Endothelial cell of umbilical vein (primary cell): ENCODE data around the gene IDUA. TPM values are rescaled to one million over a fixed set of nuclear protein-coding genes. Genes with fewer than 3 reads are reported as not detected.

Source experiments
- BruUV-seq: library from RNA; stranded (reverse); fragments of 400-500 nt; replicated peaks from 2 replicates; lab custom pipeline; 2021; lab: Mats Ljungman, UMichigan
- CTCF ChIA-PET: fragments of 300-600, 350-600 bp; sonication (Branson Sonifier 250); formaldehyde crosslinking; loops from one replicate; lab custom pipeline; 2021; ENCODE audit warnings: antibody characterized with exemption, inconsistent platforms; lab: Charles Lee
- POLR2A ChIA-PET: fragments of 300-600, 350-600 bp; sonication (Branson Sonifier 250); formaldehyde crosslinking; loops from one replicate; lab custom pipeline; 2021; ENCODE audit warnings: antibody characterized with exemption, inconsistent platforms; lab: Charles Lee
- DNase-seq: peaks from one replicate; pipeline ENCODE4 v3.0.0-alpha.2; 2011; ENCODE audit warnings: low read depth, low spot score
- FAIRE-seq: peaks from 2 replicates; lab custom pipeline; 2011; peaks lifted over from hg19 to GRCh38; lab: Jason Lieb, UNC
- H2AFZ ChIP-seq: 2 replicates; pipeline ENCODE4 v1.6.0; 2012; ENCODE audit warnings: low read depth, low read length, control low read depth, inconsistent platforms
- H3K27ac ChIP-seq: 2 replicates; pipeline ENCODE4 v1.5.1; 2011; ENCODE audit warnings: low read depth, mild to moderate bottlenecking, control low read depth, low read length, moderate library complexity; ENCODE audit not compliant: insufficient read depth
- H3K27me3 ChIP-seq, 2 experiments: 2 replicates each; pipeline versions ENCODE4 v1.6.0 to v1.6.1; 2011; ENCODE audit warnings: low read length in 2 of 2, mixed read lengths in 1 of 2; ENCODE audit not compliant: control insufficient read depth in 2 of 2, insufficient read depth in 2 of 2
- H3K36me3 ChIP-seq, 2 experiments: 2 replicates in 1 of 2; 3 replicates in 1 of 2; pipeline ENCODE4 v1.5.1; 2011; ENCODE audit warnings: low read length in 2 of 2, mild to moderate bottlenecking in 1 of 2, moderate library complexity in 1 of 2; ENCODE audit not compliant: control insufficient read depth in 2 of 2, insufficient read depth in 2 of 2; ENCODE audit errors: extremely low read depth in 1 of 2
- H3K4me1 ChIP-seq: 3 replicates; pipeline ENCODE4 v1.5.1; 2011; ENCODE audit warnings: mild to moderate bottlenecking, low read length; ENCODE audit not compliant: control insufficient read depth, insufficient read depth; ENCODE audit errors: extremely low read depth
- H3K4me2 ChIP-seq: 2 replicates; pipeline ENCODE4 v1.6.1; 2011; ENCODE audit warnings: low read length, control low read depth, mixed read lengths; ENCODE audit not compliant: insufficient read depth
- H3K4me3 ChIP-seq, 3 experiments: fragments of 200-600 bp in 1 of 3; sonication (generic), shearing (Covaris generic) in 1 of 3; replicated peaks in 1 of 3; 2 replicates each; pipeline ENCODE4 v1.5.1; 2011 to 2016; ENCODE audit warnings: control low read depth in 3 of 3, low read length in 3 of 3, mild to moderate bottlenecking in 2 of 3, inconsistent platforms in 1 of 3, low read depth in 1 of 3, moderate library complexity in 1 of 3; ENCODE audit not compliant: insufficient read depth in 1 of 3
- H3K79me2 ChIP-seq: 2 replicates; pipeline ENCODE4 v1.6.0; 2012; ENCODE audit warnings: low read length, inconsistent platforms; ENCODE audit not compliant: control insufficient read depth, insufficient read depth
- H3K9ac ChIP-seq: replicated peaks from 2 replicates; pipeline ENCODE3; 2011; ENCODE audit warnings: low read length, control low read depth; ENCODE audit not compliant: insufficient read depth; ENCODE audit errors: extremely low read depth
- H3K9me1 ChIP-seq: replicated peaks from 3 replicates; pipeline ENCODE4 v1.6.0; 2011; ENCODE audit warnings: mild to moderate bottlenecking, low read length; ENCODE audit not compliant: control insufficient read depth, insufficient read depth; ENCODE audit errors: extremely low read depth
- H3K9me3 ChIP-seq: replicated peaks from 2 replicates; pipeline ENCODE4 v1.5.1; 2012; ENCODE audit warnings: low read length, inconsistent platforms; ENCODE audit not compliant: control insufficient read depth, insufficient read depth
- H4K20me1 ChIP-seq: replicated peaks from 2 replicates; pipeline ENCODE3; 2011; ENCODE audit warnings: mild to moderate bottlenecking, low read length; ENCODE audit not compliant: control insufficient read depth, insufficient read depth; ENCODE audit errors: extremely low read depth
- EZH2 ChIP-seq: IDR thresholded peaks from 2 replicates; pipeline ENCODE4 v1.6.1; 2012; ENCODE audit warnings: borderline replicate concordance, low read depth, mild to moderate bottlenecking, moderate library complexity, low read length, inconsistent platforms; ENCODE audit not compliant: severe bottlenecking
- FOS ChIP-seq: IDR thresholded peaks from 2 replicates; pipeline ENCODE4 v1.6.1; 2011; ENCODE audit warnings: mild to moderate bottlenecking, low read length, moderate library complexity, borderline replicate concordance; ENCODE audit not compliant: insufficient read depth
- GATA2 ChIP-seq: IDR thresholded peaks from 2 replicates; pipeline ENCODE4 v1.7.0; 2011; ENCODE audit warnings: low read depth, mild to moderate bottlenecking, moderate library complexity, mixed read lengths, low read length; ENCODE audit not compliant: insufficient read length, insufficient read depth
- JUN ChIP-seq: IDR thresholded peaks from 2 replicates; pipeline ENCODE4 v1.6.1; 2011; ENCODE audit warnings: borderline replicate concordance, low read depth; ENCODE audit not compliant: insufficient read length, insufficient read depth
- MAX ChIP-seq: IDR thresholded peaks from 2 replicates; pipeline ENCODE4 v1.6.1; 2011; ENCODE audit not compliant: insufficient read depth, insufficient read length
- MYC ChIP-seq: IDR thresholded peaks from one replicate; pipeline ENCODE4 v1.6.1; 2011; ENCODE audit warnings: mild to moderate bottlenecking, low read depth, low read length
- POLR2A ChIP-seq: IDR thresholded peaks from 2 replicates; pipeline ENCODE4 v1.6.1; 2012; ENCODE audit warnings: low read depth, mild to moderate bottlenecking, control low read depth, low read length
- POLR2AphosphoS5 ChIP-seq: IDR thresholded peaks from 2 replicates; pipeline ENCODE4 v1.6.1; 2012; ENCODE audit warnings: low read depth, mild to moderate bottlenecking, control low read depth, low read length, moderate library complexity; ENCODE audit not compliant: insufficient read depth
- dilution Hi-C: fragments of 300-500 bp; cut with MboI; formaldehyde crosslinking; loops from one replicate; pipeline ENCODE4 v1.15.0; 2019; ENCODE audit warnings: low sequenced_read_pairs; ENCODE audit not compliant: extremely low pct_ligation_motif_present
- intact Hi-C: fragments of 100-400 bp; cut with micrococcal nuclease; formaldehyde crosslinking; loops from one replicate; pipeline ENCODE4 v1.10.0; 2022
- polyA plus RNA-seq, 4 experiments: library from polyadenylated mRNA; depleted of rRNA in 3 of 4; stranded (reverse) in 3 of 4; unstranded in 1 of 4; fragments of >200 nt; gene quantifications; 2 replicates each; pipeline versions ENCODE4 v1.2.1 to v1.2.3, GENCODE V29; 2011 to 2012; ENCODE audit warnings: missing spikeins in 1 of 4
- total RNA-seq: library from RNA; stranded (reverse); gene quantifications from 2 replicates; pipeline ENCODE4 v1.2.3, GENCODE V29; 2021
- TF ChIP-seq, protein P1 (sequence below), 2 donors: IDR thresholded peaks; 1 replicate in 1 of 2; 2 replicates in 1 of 2; pipeline ENCODE4 v1.5.1; 2011; ENCODE audit warnings: low read length in 2 of 2, mild to moderate bottlenecking in 2 of 2, moderate library complexity in 2 of 2, control low read depth in 1 of 2, inconsistent platforms in 1 of 2, low read depth in 1 of 2; ENCODE audit not compliant: insufficient read depth in 1 of 2; ENCODE audit errors: extremely low read depth in 1 of 2

Gene IDUA
- total and polyA plus RNA-seq, 2 donors (not counting 3 experiments of a cell fraction or from before 2014, with no cell fraction given), result 19.1 to 34.1 TPM

- no peaks in the 10 kb centered on the region for H3K27me3 ChIP-seq
- no peaks in the 10 kb centered on the region for H3K9me1 ChIP-seq
- no TSS peak for BruUV-seq
- H3K36me3 ChIP-seq, result peaks cover 0 to 3% of the 10 kb centered on the region in 2 experiments
- H3K4me2 ChIP-seq, result no peak overlapping the region
- no peak overlapping the region for H3K27ac ChIP-seq
- H3K79me2 ChIP-seq, result no peaks in the 10 kb centered on the region
- CTCF ChIA-PET, result no interaction called here
- H2AFZ ChIP-seq, result no peak overlapping the region
- H3K4me3 ChIP-seq, result no peak overlapping the region
- no peak for TF ChIP-seq POLR2AphosphoS5
- TF ChIP-seq MAX, result no peak
- TF ChIP-seq POLR2A, result no peak
- no peak for TF ChIP-seq GATA2
- TF ChIP-seq, protein P1, sequence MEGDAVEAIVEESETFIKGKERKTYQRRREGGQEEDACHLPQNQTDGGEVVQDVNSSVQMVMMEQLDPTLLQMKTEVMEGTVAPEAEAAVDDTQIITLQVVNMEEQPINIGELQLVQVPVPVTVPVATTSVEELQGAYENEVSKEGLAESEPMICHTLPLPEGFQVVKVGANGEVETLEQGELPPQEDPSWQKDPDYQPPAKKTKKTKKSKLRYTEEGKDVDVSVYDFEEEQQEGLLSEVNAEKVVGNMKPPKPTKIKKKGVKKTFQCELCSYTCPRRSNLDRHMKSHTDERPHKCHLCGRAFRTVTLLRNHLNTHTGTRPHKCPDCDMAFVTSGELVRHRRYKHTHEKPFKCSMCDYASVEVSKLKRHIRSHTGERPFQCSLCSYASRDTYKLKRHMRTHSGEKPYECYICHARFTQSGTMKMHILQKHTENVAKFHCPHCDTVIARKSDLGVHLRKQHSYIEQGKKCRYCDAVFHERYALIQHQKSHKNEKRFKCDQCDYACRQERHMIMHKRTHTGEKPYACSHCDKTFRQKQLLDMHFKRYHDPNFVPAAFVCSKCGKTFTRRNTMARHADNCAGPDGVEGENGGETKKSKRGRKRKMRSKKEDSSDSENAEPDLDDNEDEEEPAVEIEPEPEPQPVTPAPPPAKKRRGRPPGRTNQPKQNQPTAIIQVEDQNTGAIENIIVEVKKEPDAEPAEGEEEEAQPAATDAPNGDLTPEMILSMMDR (IDR thresholded peaks at IDR 0.05; ENCODE audit: extremely low read depth in 1 of 2, insufficient read depth in 1 of 2, low read depth in 1 of 2, low read length in 2 of 2), result no peak
- no peak for TF ChIP-seq EZH2
- TF ChIP-seq JUN, result no peak
- no peak for TF ChIP-seq MYC
- no peak for TF ChIP-seq FOS
- DNase-seq, result no peak
- POLR2A ChIA-PET, result no interaction called here
- dilution Hi-C loops (no loop called here), intact Hi-C loops (no loop called here)
- FAIRE-seq, result no peak
- H3K4me1 ChIP-seq, result no peaks in the 10 kb centered on the region
- H3K9ac ChIP-seq, result no peak overlapping the region
- H4K20me1 ChIP-seq, result no peaks in the 10 kb centered on the region
- no peaks in the 10 kb centered on the region for H3K9me3 ChIP-seq
Observed at GRCh38 chr4:1019729-1020470, 33.1 kb downstream of the IDUA start.
